D721Med (cell line): ENCODE data around the gene ZSCAN25.
"Not testable (repeated sequence)": the region's sequence is repeated elsewhere in the genome, so short reads cannot be mapped to it uniquely, and the experiment has no call there.

Experiments
- DNase-seq: peaks from one replicate; pipeline ENCODE4 v3.0.0; 2011; ENCODE audit warnings: low spot score; ENCODE audit not compliant: insufficient read length
- FAIRE-seq: peaks from 2 replicates; lab custom pipeline; 2011; peaks lifted over from hg19 to GRCh38; lab: Jason Lieb, UNC
- TF ChIP-seq, protein P1 (sequence below): IDR thresholded peaks from 2 replicates; pipeline ENCODE4 v1.5.1; 2012; ENCODE audit warnings: mild to moderate bottlenecking, control low read depth; ENCODE audit not compliant: insufficient read depth; ENCODE audit errors: missing control alignments

Gene ZSCAN25

DNA sequence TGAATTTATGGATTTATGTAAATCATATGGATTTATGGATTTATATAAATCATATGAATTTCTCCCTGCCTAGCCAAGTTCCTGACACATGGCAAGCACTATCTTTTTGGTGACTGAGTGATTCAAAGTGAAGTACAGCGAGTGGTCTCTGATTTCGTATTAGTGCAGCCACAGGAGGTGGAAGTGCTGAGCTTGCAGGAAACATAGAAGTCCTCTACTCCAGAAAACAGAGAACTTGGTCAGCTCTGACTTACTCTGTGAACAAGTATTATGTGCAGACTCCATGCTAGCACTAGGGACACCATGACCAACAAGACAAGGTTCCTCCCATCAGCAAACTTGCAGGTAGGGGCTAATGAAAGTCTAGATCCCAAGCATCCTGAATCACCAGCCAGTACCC is 34.5 kb downstream of the ZSCAN25 start:
- FAIRE-seq = no peak
- DNase-seq = no peak
- TF ChIP-seq, protein P1, sequence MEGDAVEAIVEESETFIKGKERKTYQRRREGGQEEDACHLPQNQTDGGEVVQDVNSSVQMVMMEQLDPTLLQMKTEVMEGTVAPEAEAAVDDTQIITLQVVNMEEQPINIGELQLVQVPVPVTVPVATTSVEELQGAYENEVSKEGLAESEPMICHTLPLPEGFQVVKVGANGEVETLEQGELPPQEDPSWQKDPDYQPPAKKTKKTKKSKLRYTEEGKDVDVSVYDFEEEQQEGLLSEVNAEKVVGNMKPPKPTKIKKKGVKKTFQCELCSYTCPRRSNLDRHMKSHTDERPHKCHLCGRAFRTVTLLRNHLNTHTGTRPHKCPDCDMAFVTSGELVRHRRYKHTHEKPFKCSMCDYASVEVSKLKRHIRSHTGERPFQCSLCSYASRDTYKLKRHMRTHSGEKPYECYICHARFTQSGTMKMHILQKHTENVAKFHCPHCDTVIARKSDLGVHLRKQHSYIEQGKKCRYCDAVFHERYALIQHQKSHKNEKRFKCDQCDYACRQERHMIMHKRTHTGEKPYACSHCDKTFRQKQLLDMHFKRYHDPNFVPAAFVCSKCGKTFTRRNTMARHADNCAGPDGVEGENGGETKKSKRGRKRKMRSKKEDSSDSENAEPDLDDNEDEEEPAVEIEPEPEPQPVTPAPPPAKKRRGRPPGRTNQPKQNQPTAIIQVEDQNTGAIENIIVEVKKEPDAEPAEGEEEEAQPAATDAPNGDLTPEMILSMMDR = no peak

DNA sequence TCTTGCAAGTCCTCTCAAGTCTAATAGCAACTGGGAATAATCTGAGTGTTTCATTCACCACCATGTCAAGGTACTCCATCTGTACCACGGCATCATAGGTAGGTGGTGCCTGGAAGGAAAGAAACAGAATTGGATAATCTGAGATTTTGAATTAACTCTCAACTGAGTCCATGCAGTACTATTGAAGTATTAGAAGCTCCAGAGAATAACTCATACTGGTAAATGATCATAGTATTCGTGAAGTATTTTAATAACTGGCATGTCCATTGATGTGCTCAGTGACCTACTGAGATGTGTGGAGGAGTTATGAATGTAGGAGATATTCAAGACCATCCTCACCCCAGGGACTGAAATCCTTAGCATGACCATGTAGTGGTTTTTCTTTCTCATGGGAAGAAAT is 35.9 kb downstream of the ZSCAN25 start:
- DNase-seq (no peak), FAIRE-seq (no peak)
- TF ChIP-seq, protein P1 = no peak

DNA sequence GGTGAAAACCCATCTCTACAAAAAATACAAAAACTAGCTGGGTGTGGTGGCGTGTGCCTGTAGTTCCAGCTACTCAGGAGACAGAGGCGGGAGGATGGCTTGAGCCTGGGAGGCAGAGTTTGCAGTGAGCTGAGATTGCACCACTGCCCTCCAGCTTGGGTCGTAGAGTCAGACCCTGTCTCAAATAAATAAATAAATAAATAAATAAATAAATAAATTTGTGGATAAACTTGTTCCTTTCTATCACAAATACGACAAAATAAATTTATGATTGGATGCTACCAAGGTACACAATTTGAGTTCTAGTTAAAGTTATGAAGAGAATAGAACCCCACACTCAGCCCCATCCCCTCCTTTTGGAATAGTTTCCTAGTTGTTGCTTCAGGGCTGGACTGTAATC is 36.5 kb downstream of the ZSCAN25 start:
- FAIRE-seq, DNase-seq: not testable (repeated sequence)

DNA sequence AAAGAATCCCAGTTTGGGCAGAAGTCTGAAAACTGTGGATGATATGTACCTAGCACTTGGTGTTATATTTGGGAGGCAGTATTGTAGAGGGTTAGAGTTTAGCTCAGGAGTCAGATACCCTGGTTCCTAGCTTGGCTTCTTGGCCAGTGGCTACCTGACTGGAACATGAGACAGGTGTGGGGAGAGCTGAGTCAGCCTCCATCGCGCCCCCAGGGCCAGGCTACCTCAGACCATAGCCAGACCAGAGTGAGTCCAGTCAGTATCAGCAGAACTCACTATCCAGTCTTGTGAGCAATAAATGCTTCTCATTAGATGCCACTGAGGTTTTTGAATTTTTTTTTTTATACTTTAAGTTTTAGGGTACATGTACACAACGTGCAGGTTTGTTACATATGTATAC is 37.0 kb downstream of the ZSCAN25 start:
- FAIRE-seq = no peak

DNA sequence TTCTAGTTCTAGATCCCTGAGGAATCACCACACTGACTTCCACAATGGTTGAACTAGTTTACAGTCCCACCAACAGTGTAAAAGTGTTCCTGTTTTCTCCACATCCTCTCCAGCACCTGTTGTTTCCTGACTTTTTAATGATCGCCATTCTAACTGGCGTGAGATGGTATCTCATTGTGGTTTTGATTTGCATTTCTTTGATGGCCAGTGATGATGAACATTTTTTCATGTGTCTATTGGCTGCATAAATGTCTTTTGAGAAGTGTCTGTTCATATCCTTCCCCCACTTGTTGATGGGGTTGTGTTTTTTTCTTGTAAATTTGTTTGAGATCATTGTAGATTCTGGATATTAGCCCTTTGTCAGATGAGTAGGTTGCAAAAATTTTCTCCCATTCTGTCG is 37.9 kb downstream of the ZSCAN25 start:
- not testable (repeated sequence) for FAIRE-seq, DNase-seq

More for the DNA sequence above, 37.0 kb downstream of the ZSCAN25 start:
- TF ChIP-seq, protein P1 = no peak
- no peak for DNase-seq

DNA sequence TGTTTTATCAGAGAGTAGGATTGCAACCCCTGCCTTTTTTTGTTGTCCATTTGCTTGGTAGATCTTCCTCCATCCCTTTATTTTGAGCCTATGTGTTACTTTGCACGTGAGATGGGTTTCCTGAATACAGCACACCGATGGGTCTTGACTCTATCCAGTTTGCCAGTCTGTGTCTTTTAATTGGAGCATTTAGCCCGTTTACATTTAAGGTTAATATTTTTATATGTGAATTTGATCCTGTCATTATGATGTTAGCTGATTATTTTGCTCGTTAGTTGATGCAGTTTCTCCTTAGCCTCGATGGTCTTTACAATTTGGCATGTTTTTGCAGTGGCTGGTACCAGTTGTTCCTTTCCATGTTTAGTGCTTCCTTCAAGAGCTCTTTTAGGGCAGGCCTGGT is 41.1 kb downstream of the ZSCAN25 start:
- DNase-seq, FAIRE-seq: not testable (repeated sequence)

DNA sequence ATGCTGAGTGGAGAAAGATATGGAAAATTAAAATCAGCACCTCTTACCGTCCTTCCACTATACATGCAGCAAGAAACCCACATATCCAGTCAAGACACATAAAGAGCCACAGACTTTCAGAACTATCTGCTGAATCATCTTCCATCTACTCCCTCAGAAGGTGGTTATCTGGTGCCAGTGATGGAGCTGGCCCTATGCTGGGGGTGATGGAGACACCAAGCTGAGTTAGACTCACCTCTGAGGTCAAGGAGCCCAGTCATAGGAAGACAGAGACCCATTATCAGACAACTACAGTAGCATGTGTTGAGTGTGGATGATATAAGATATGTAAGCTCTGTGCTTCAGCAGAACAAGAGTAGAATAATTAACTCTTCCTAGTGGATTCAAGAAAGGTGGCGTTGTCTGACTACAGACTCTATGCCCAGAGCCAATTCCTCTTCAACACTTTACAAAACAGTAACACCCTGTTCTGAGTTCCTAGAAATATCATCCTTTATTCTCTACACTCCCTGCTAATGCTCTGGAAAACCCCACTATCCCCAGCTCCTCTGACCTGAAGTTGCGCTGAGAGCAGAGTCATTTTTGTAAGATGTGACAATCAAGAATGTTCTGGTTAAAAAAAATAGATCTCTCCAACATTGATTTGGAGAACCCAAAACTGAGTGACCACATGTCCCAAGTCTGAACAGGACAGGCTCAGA is 48.7 kb downstream of the ZSCAN25 start:
- TF ChIP-seq, protein P1 = no peak
- FAIRE-seq = no peak
- no peak for DNase-seq

DNA sequence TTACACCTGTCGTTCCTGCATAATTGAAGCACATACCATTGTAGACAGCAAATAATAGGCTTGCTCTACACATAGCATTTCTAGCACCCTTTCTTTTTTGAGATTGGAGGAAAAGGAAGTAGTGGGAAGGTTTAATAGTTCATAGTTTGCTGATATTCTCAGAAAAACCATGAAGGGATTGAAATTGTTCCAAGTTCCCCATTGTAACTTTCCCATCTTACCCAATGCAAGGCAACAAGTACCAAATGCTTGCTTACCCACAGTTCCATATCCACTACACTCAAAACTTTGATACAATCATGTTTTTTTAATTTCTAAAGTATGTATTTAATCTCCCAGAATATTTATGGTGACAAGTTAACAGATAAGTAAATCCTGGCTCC is 49.3 kb downstream of the ZSCAN25 start:
- DNase-seq (no peak), FAIRE-seq (no peak)
- TF ChIP-seq, protein P1 = no peak

DNA sequence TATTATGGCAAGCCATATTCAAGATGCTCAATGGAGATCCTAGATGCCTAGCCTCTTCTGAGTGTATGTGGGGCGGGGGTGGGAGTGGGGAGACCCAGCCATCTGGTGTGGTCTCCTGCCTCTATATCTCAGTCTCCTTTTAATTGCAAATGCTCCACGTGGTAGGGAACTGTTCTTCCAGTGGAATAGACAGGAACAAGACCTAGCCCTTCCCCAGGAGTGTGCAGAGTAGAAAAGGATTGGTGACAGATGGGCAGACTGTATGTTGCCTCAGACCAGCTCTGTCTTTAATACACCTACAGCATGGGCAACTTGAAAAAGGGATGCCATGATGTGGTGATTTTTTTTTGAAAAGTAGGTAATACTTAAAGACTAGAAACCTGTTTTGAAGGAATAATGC is 50.4 kb downstream of the ZSCAN25 start:
- TF ChIP-seq, protein P1 = no peak
- no peak for DNase-seq
- no peak for FAIRE-seq
